Activated CD8-positive, alpha-beta memory T cell treated with anti-CD3 and anti-CD28 coated beads for 36 hours (primary cell): ENCODE data around the gene CHST11. TPM values are rescaled to one million over a fixed set of nuclear protein-coding genes. Genes with fewer than 3 reads are reported as not detected.

ENCODE experiments used
- CTCF ChIA-PET: fragments of 350-600 bp; sonication (Branson Sonifier 250); formaldehyde crosslinking; loops from one replicate; lab custom pipeline; 2021; ENCODE audit warnings: antibody characterized with exemption; lab: Charles Lee
- POLR2A ChIA-PET: fragments of 350-600 bp; sonication (Branson Sonifier 250); formaldehyde crosslinking; loops from one replicate; lab custom pipeline; 2021; ENCODE audit warnings: antibody characterized with exemption; lab: Charles Lee
- total RNA-seq, 2 experiments: library from RNA; stranded (reverse); gene quantifications; one replicate each; pipeline ENCODE4 v1.2.3, GENCODE V29; 2021

Gene CHST11
- total RNA-seq, 2 experiments from 2014 or later = 43.5 to 47.0 TPM

- ChIA-PET CTCF (interaction anchor here (2.6 kb wide), 1 partner anchor 89 kb away, joined by 5 read pairs; no protein-coding TSS in a partner anchor), POLR2A (no interaction called here)
Observed at GRCh38 chr12:104470521-104470920, 13.8 kb downstream of the CHST11 start.

GRCh38 chr12:104471336-104471735 is 14.6 kb downstream of the CHST11 start:
- CTCF ChIA-PET = interaction anchor here (1.2 to 2.6 kb wide), 2 partner anchors 14 to 90 kb away, joined by 3 to 5 read pairs; no protein-coding TSS in a partner anchor
- POLR2A ChIA-PET = interaction anchor here (0.7 kb wide), 1 partner anchor 12 kb away, joined by 5 read pairs; no protein-coding TSS in a partner anchor

DNA sequence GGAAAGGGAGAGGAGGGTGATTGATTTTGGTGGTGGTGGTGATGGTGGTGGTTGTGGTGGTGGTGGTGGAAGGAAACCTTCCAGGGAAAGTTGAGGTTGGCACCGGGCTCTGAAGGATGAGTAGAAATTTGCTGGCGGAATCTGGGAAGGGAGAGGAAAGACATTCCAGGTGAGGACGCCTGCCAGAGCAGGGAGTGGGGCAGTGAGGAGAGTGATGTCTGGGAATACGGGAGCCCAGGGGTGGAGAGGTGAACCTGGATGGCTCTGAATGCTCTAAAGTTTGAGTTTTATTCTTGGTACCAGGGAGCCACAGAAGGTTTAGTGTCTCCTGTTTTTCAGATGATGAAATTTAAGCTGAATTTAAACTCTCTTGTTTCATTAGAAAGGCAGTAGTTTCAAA is 16.0 kb downstream of the CHST11 start:
- ChIA-PET POLR2A (interaction anchor here (1.0 to 1.6 kb wide), 3 partner anchors 13 to 22 kb away, joined by 3 to 15 read pairs (median 5); no protein-coding TSS in a partner anchor), CTCF (interaction anchor here (0.9 to 2.6 kb wide), 3 partner anchors 10 to 97 kb away, joined by 3 to 5 read pairs (median 4); no protein-coding TSS in a partner anchor)

DNA sequence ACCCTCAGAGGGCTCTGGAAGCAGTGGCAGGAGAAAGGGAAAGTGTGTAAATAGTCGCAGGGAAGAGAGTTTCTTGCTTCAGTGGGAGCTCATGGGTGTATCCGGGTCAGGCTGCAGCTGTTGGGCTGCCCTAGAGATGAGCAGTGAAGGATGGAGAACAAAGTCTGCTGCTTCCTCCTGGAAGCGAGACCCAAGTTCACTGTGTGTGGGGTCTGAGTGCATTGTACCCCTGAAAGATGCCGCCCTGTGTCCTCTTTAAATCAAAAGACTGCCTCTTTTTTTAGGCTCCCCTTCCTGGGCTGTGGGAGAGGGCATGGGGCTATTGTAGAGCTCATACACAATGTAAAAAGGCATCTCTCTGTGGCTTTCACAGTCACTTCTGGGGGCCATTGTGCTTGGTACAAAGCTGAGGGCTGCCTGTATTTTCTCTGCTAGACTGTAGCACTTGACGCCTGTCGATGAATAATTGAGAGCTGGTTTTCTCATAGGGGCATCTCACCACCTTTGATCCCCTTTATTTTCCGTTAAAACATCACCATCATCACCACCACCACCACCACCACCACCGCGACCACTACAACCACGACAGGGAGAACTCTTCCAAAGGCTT is 16.7 kb downstream of the CHST11 start:
- CTCF ChIA-PET = interaction anchor here (0.9 to 2.6 kb wide), 3 partner anchors 10 to 96 kb away, joined by 3 to 5 read pairs (median 4); no protein-coding TSS in a partner anchor

GRCh38 chr12:104475271-104475670 is 18.5 kb downstream of the CHST11 start:
- CTCF ChIA-PET = no interaction called here
- POLR2A ChIA-PET = no interaction called here

More for the DNA sequence above, 16.7 kb downstream of the CHST11 start:
- POLR2A ChIA-PET = interaction anchor here (0.7 to 1.6 kb wide), 3 partner anchors 14 to 21 kb away, joined by 3 to 15 read pairs (median 5); no protein-coding TSS in a partner anchor

DNA sequence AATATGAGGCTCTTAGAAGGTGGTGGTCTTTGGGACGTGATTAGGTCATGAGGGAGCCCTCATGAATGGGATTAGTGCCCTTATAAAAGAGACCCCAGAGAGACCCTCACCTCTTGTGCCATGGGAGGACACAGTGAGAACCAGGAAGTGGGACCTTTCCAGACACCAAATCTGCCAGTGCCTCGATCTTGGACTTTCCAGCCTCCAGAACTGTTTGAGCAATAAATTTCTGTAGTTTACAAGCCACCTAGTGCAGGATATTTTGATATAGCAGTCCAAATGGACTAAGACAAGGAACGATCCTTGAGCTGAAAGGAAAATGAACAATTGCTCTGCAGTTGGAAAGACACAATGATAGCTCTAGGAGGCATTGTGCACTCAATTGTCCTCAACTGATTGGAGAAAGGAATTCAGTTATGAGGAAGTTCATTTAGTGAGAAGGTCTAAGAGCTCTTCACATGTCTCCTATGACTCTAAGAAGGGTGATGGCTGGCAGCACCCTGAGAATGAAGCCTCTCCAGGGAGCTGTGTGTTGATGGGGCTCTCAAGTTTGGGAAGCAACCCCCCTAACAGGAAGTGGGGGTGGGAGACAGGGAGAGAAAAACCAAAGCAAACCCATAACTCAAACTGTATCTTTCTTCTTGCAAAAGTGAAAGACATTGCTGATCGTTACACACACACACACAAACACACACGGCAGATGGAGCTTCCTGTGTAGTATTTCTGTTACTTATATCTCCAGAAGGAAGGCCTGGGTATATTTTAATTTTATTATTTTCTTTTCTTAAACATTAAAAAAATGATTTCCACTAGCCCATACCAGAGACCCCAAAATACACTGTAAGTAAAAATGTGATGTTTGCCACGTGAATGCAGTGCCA is 21.0 kb downstream of the CHST11 start:
- ChIA-PET POLR2A (interaction anchor here (0.8 to 1.5 kb wide), 5 partner anchors 12 to 91 kb away, joined by 3 to 8 read pairs (median 4); no protein-coding TSS in a partner anchor), CTCF (interaction anchor here (0.8 to 1.8 kb wide), 5 partner anchors 12 to 91 kb away, joined by 3 to 9 read pairs (median 5); no protein-coding TSS in a partner anchor)

GRCh38 chr12:104478396-104479122 is 21.8 kb downstream of the CHST11 start:
- CTCF ChIA-PET = interaction anchor here (0.8 to 1.8 kb wide), 5 partner anchors 11 to 90 kb away, joined by 3 to 9 read pairs (median 5); no protein-coding TSS in a partner anchor
- POLR2A ChIA-PET = interaction anchor here (1.3 to 1.5 kb wide), 2 partner anchors 16 to 20 kb away, joined by 7 to 8 read pairs; no protein-coding TSS in a partner anchor

- ChIA-PET POLR2A (no interaction called here), CTCF (no interaction called here)
Observed at GRCh38 chr12:104479123-104479662, 22.4 kb downstream of the CHST11 start.

DNA sequence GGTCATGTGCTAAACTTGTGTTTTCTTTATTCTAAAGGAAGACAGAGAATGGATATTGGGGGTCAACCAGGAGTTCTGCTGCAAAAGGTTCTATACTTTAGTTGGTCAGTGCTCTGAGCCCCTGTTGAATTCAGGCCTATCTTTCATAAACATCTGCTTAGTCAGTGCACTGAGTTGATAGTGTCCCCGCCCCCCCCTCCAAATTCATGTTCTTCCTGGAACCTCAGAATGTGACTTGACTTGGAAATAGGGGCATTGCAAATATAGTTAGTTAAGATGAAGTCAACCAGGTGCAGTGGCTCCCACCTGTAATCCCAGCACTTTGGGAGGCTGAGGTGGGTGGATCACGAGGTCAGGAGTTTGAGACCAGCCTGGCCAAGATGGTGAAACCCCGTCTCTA is 23.3 kb downstream of the CHST11 start:
- ChIA-PET POLR2A (no interaction called here), CTCF (interaction anchor here (0.7 kb wide), 1 partner anchor 16 kb away, joined by 4 read pairs; no protein-coding TSS in a partner anchor)

DNA sequence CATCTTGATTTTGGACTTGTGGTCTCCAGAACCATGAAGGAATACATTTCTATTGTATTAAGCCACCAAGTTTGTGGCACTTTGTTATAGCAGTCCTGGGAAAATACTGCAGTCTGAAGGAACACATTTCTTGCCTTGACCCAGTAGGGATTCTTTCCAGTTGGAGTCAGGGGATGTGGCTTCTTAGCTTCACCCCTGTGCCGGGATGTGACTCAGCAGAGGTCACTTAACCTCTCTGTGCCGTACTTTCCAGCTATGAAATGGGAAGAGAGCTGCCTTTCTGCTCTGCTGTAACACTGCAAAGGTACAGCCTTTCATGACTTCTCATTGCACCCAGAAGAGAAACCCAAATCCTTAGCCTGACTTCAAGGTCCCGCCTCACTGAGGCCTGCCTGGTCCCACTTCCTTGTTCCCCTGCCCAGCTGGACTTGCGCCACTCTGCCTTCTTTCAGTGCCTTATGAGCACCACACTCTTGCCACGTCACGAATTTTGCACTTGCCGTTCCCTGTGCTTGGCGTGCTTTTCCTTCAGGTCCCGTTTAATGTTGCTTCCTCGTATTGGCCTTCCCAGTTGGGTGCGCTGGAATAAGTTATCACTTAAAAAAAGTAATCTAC is 24.2 kb downstream of the CHST11 start:
- POLR2A ChIA-PET = no interaction called here
- CTCF ChIA-PET = interaction anchor here (0.6 kb wide), 1 partner anchor 123 kb away, joined by 3 read pairs; no protein-coding TSS in a partner anchor

- CTCF ChIA-PET = interaction anchor here (1.0 to 1.6 kb wide), 2 partner anchors 10 to 25 kb away, joined by 3 read pairs; partner anchors contain the start of gene CHST11
- POLR2A ChIA-PET = no interaction called here
Observed at GRCh38 chr12:104482113-104482512, 25.4 kb downstream of the CHST11 start.

DNA sequence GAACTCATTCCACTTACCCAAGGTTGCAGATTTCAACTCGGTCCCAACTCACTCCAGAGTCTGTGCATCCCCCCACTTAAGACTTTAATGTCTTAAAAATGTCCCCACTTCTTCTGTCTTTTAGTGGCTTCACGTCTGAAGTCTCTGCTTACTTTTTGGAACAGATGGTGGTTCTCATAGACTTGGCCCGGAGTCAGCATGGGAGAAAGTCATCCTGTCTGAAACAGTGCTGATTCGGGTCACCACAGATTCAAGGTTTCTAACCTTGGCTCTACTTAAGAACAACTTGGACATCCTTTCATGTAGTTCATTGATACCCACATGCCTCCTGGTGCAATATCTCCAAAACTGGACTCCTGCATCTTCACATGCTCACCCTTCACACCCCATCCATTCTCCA is 26.0 kb downstream of the CHST11 start:
- ChIA-PET CTCF (interaction anchor here (1.0 to 1.6 kb wide), 3 partner anchors 9 to 26 kb away, joined by 3 read pairs; partner anchors contain the start of gene CHST11), POLR2A (no interaction called here)

DNA sequence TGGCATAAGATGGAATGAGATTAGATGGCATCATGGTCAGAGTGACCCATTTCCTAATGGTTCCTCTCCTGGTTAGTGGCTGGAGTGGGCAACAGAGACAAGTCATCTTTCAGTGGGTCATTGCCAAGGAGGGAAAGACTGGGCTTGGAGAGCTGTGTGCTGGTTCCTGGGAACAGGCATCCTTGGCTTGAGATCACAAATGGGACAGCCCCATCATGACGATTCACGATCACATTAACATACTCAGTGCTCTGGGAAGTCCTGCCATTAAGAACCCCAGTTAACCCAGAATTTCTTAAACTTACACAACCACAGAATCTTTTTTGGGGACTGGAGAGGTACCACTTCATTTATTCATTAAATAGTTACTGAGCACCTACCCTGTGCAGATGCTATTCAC is 27.3 kb downstream of the CHST11 start:
- POLR2A ChIA-PET = interaction anchor here (0.6 kb wide), 1 partner anchor 12 kb away, joined by 5 read pairs; no protein-coding TSS in a partner anchor
- CTCF ChIA-PET = no interaction called here

DNA sequence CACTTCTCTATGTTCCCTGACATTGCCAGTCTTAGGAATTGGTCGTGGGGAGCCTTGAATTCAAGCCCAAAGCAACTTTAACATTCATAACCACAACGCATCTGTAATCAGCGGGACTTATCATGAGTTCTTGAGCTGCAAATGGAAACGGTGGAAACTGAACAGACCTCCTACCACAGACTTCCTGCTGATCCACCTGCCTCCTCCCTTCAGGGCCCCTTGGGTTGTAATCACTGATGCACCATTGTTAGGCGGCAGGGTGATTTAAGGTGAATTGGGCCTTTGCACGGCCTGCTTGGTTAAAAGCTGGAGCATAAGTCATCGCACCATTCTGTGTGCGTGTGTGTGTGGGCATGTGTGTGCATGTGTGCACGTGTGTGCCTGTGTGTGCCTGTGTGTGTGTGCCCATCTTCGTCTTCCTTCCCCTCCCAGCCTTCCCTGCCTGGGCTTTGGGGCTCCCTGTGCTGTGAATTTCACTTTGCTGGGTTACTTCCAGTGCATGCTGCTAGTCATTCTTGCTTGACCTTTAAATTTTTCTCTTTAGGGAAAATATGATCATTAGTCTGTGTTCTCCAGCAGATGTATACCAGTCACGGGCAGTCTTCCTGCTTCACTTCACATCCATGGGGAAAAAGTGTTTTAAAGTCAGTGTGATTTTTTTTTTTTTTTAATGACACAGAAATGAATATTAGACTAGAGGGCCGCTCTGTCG is 29.1 kb downstream of the CHST11 start:
- ChIA-PET POLR2A (no interaction called here), CTCF (no interaction called here)

GRCh38 chr12:104486363-104486750 is 29.6 kb downstream of the CHST11 start:
- POLR2A ChIA-PET = interaction anchor here (1.2 kb wide), 1 partner anchor 28 kb away, joined by 4 read pairs; no protein-coding TSS in a partner anchor
- CTCF ChIA-PET = no interaction called here

DNA sequence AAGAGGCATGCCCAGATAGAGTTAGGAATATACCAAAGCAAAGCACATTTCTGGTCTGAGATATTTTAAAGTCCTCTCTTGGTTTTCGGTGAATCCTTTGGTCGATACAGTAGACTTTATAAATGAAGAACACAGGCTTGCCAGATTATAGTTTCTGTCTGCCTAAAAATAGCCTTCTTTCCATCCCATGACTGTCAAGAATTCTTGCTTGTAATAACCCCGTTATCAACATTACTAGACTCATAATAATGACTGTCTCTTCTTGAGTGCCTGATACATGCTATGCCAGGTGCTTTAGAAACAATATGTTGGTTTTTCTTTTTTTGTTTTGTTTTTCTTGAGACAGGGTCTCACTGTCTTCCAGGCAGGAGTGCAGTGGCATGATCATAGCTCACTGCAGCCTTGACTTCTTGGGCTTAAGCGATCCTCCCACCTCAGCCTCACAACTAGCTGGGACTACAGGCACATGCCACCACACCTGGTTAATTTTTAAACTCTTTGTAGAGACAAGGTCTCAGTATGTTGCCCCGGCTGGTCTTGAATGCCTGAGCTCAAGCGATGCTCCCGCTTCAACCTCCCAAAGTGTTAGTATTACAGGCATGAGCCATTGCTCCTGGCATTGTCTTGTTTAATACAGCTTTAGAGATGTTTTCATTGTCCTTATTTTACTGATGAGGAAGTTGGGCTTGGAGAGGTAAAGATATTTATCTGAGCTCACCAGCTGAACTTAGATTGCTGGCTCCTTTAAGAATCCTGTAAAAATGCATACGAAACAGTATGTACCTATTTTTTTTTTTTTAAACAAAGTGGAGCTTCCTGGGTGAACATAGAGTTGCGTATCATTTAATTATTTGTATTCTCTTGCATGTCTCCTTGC is 30.4 kb downstream of the CHST11 start:
- CTCF ChIA-PET = no interaction called here
- POLR2A ChIA-PET = interaction anchor here (0.5 to 1.2 kb wide), 5 partner anchors 14 to 208 kb away, joined by 3 to 4 read pairs (median 3); no protein-coding TSS in a partner anchor
